Stimulated activated CD4-positive, alpha-beta T cell treated with anti-CD3 and anti-CD28 coated beads, Interleukin-15, amount 100 ng/mL, for 48 hours (primary cell): Measurements from ENCODE around the gene RAP1A.
"Not testable (repeated sequence)": the region's sequence is repeated elsewhere in the genome, so short reads cannot be mapped to it uniquely, and the experiment has no call there.

Experiments
- DNase-seq, 2 donors: peaks; one replicate each; pipeline ENCODE4 v3.0.0-alpha.2; 2020; ENCODE audit warnings: low read depth in 2 of 2

The RAP1A gene

GRCh38 chr1:111665497-111665896 lies 45.9 kb downstream of the RAP1A start:
- DNase-seq, result no peak

DNA sequence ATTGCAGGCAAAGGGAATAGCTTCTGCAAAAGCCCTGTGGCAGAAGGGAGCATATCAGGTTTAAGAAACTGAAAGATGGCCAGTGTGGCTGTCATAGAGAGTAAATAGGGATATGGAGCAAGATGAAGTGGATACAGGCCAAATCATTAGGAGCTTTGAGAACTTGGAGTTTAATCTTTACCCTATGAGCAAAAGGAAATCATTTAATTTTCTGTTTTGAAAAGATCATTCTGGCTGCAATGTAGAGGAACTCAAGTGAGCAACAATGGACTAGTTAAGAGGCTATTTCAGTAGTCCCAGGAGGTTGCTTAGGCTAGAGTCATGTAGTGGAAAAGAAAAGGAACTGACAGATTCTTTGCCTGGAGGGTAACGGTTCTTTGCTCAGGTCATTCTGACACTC lies 47.2 kb downstream of the RAP1A start:
- no peak for DNase-seq

- DNase-seq, result no peak
Measured at GRCh38 chr1:111669268-111669667, 49.7 kb downstream of the RAP1A start.

- no peak for DNase-seq
Measured at GRCh38 chr1:111671852-111672251, 52.3 kb downstream of the RAP1A start.

DNA sequence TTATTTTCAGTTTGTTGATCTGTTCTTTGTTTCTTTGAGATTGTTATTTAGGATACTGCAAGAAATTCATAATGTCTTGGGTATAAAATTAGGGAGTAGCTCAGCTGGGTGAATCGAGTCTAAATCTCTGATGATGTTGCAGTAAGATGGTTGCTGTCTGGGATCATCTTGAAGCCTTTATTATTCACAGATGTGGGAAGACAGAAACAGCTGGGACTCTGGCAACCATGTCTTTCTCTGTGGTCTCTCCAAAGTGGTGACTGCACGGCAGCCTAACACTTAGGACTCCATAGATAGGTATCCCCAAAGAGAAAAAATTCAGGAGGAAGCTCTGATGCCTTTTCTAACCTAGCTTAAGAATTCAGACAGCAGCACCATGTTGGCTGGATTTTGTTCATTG lies 52.7 kb downstream of the RAP1A start:
- no peak for DNase-seq

GRCh38 chr1:111677604-111678003 lies 58.0 kb downstream of the RAP1A start:
- DNase-seq, result no peak

DNA sequence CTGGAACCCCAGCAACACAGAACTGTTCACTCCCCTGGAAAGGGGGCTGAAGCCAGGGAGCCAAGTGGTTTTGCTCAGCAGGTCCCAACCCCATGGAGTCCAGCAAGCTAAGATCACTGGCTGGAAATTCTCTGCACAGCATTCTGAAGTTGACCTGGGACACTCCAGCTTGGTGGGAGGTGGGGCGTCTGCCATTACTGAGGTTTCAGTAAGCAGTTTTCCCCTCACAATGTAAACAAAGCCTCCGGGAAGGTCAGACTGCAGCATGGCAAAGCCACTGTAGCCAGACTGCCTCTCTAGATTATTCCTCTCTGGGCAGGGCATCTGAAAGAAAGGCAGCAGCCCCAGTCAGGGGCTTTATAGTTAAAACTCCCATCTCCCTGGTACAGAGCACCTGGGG lies 60.0 kb downstream of the RAP1A start:
- DNase-seq, result no peak

DNA sequence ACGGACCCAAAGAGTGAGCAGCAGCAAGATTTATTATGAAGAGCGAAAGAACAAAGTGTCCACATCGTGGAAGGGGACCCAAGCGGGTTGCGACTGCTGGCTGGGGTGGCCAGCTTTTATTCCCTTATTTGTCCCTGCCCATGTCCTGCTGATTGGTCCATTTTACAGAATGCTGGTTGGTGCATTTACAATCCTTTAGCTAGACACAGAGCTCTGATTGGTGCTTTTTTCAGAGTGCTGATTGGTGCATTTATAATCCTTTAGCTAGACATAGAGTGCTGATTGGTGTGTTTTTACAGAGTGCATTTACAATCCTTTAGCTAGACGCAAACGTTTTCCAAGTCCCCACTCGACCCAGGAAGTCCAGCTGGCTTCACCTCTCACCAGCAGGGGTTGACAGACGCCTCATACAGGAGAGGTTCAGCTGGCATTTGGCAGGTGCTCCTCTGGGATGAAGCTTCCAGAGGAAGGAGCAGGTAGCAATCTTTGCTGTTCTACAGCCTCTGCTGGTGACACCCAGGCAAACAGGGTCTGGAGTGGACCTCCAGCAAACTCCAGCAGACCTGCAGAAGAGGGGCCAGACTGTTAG lies 60.7 kb downstream of the RAP1A start:
- DNase-seq, result not testable (repeated sequence)

DNA sequence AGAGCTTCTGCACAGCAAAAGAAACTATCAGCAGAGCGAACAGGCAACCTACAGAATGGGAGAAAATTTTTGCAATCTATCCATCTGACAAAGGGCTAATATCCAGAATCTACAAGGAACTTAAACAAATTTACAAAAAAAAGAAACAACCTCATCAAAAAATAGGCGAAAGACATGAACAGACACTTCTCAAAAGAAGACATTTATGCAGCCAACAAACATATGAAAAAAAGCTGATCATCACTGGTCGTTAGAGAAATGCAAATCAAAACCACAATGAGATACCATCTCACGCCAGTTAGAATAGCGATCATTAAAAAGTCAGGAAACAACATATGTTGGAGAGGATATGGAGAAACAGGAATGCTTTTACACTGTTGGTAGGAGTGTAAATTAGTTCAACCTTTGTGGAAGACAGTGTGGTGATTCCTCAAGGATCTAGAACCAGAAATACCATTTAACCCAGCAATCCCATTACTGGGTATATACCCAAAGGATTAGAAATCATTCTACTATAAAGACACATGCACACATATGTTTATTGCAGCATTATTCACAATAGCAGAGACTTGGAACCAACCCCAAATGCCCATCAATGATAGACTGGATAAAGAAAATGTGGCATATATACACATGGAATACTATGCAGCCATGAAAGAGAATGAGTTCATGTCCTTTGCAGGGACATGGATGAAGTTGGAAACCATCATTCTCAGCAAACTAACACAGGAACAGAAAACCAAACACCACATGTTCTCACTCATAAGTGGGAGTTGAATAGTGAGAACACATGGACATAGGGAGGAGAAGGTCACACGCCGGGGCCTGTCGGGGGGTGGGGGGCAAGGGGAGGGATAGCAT lies 65.9 kb downstream of the RAP1A start:
- DNase-seq, result not testable (repeated sequence)

DNA sequence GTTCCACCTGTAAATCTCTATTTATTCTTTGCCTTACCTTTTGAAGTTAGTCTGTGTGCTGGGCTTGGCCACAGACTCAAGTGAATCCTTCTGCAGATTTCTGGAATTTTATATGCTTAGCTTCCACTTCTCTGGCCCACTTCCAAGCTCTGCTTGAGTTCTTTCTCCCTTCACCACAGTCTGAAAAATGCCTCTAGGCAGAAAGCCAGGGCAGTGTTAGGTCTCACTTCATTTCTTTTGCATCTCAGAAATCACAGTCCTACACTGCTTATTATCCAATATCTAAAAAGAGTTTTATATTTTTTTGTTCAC lies 70.7 kb downstream of the RAP1A start:
- no peak for DNase-seq

GRCh38 chr1:111691886-111692285 lies 72.3 kb downstream of the RAP1A start:
- no peak for DNase-seq

DNA sequence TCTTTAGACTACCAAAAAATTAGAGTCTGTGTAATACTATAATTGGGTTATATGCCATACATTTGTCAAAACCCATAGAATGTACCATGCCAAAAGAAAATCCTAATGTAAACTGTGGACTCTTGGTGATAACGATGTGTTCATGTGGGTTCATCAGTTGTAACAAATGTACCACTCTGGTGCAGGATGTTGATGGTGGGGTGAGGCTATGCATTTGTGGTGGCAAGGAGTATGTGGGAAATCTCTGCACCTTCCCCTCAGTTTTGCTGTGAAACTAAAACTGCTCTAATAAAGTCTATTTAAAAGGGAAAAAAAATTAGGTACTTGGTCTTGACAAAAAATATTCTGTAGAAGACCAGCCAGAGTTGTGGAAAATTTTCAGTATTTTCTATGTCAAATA lies 76.2 kb downstream of the RAP1A start:
- DNase-seq, result no peak

GRCh38 chr1:111696330-111696729 lies 76.7 kb downstream of the RAP1A start:
- DNase-seq, result no peak

DNA sequence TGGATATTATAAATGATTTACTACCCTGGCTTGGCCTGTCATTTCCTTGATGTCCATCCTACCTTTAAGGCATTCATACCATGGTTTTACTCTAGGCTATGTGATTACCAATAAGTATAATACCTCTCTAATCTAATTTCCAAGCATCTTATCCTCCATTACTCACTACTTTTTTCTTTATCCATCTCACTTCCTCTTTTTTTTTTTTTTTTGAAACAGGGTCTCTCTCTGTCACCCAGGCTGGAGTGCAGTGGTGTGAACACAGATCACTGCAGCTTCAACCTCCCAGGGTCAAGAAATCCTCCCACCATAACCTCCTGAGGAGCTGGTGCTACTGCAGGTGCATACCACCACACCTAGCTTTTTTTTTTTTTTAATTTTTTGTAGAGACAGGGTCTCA lies 79.7 kb downstream of the RAP1A start:
- no peak for DNase-seq

DNA sequence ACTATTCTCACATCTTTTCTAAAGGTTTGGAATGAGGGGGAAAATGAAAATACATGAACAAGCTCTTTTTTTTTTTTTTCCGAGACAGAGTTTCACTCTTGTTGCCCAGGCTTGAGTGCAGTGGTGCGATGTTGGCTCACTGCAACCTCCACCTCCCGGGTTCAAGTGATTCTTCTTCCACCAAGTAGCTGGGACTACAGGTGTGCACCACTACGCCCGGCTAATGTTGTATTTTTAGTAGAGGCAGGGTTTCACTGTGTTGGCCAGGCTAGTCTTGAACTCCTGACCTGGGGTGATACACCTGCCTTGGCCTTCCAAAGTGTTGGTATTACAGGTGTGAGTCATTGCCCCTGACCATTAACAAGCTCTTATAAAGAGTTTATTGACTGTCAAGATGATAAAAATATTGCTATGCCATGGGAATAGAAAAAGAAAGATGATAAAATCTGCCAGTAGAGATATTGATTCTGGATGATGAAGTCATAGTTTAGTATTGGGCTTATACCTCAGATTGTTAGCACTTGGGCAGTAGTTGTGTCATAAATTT lies 83.0 kb downstream of the RAP1A start:
- no peak for DNase-seq

GRCh38 chr1:111704240-111704639 lies 84.7 kb downstream of the RAP1A start:
- no peak for DNase-seq

GRCh38 chr1:111704776-111705175 lies 85.2 kb downstream of the RAP1A start:
- no peak for DNase-seq

DNA sequence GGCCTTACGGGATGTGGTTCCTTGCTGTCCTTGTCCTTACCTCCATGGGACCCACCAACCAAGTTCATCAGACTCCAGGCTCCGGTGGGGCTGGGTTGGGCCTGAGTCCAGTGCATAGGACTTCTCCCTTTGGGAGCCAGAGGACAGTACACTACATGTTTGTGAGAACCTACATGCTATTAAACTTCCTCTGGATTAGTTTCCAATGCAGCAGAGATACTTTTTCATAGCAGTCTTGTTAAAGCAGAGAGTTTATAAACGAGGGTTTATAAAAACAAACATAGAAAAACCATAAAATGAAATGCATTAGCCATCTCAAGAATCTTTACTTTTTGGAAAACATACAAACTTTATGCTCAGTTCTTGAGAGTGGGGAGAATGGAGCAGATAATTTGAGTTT lies 86.3 kb downstream of the RAP1A start:
- no peak for DNase-seq

- DNase-seq, result no peak
Measured at GRCh38 chr1:111706921-111707320, 87.3 kb downstream of the RAP1A start.

- no peak for DNase-seq
Measured at GRCh38 chr1:111707906-111708305, 88.3 kb downstream of the RAP1A start.

- no peak for DNase-seq
Measured at GRCh38 chr1:111709986-111710385, 90.4 kb downstream of the RAP1A start.

- DNase-seq, result no peak
Measured at GRCh38 chr1:111716333-111716732, 96.7 kb downstream of the RAP1A start.

DNA sequence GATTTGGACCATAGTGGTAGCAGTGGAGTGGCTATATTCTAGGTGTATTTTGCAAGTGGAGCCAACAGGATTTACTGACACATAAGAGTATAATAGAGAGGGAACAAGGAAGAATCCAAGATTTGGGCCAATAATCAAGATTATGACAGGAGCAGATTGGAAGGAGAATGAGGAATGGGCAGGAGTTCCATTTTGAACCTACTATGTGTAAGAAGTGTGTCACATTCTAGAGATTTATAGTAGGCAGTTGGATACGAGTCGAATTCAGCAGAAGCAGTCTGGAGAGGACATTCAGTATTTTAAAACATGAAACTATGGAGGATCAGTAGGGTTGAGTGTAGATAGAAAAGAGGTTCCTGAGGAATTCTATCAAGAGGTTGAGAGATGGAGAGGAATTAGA lies 97.9 kb downstream of the RAP1A start:
- DNase-seq, result no peak
